BJ (cell line): Measurements from ENCODE around the gene SHF. TPM values are rescaled to one million over a fixed set of nuclear protein-coding genes. Genes with fewer than 3 reads are reported as not detected.

Experiments
- CTCF ChIA-PET: fragments of 350-600 bp; formaldehyde crosslinking; extraction: SDS; loops from one replicate; lab custom pipeline; 2021; ENCODE audit warnings: antibody characterized with exemption, inconsistent platforms; lab: Yijun Ruan, JAX
- POLR2A ChIA-PET: fragments of 300-600 bp; sonication (Branson Sonifier 250); formaldehyde crosslinking; extraction: SDS; loops from one replicate; lab custom pipeline; 2021; ENCODE audit warnings: antibody characterized with exemption; lab: Charles Lee
- DNase-seq: peaks from one replicate; pipeline ENCODE4 v3.0.0-alpha.2; 2011; ENCODE audit warnings: low read depth
- H3K27me3 ChIP-seq: 2 replicates; pipeline ENCODE4 v1.6.0; 2011; ENCODE audit warnings: low read length; ENCODE audit not compliant: control insufficient read depth, insufficient read depth
- H3K36me3 ChIP-seq: 2 replicates; pipeline ENCODE4 v1.5.1; 2011; ENCODE audit warnings: low read length; ENCODE audit not compliant: control insufficient read depth, insufficient read depth
- H3K4me3 ChIP-seq: 2 replicates; pipeline ENCODE4 v1.5.1; 2011; ENCODE audit warnings: low read depth, mild to moderate bottlenecking, control low read depth, low read length
- CTCF ChIP-seq: IDR thresholded peaks from 2 replicates; pipeline ENCODE4 v1.5.1; 2011; ENCODE audit warnings: low read depth, mild to moderate bottlenecking, control low read depth, inconsistent platforms, low read length, moderate library complexity; ENCODE audit not compliant: insufficient read depth
- polyA plus RNA-seq: library from polyadenylated mRNA; depleted of rRNA; stranded (reverse); fragments of >200 nt; gene quantifications from 2 replicates; pipeline ENCODE4 v1.2.3, GENCODE V29; 2011

SHF gene
- polyA plus RNA-seq, 1 experiment: 5.2 TPM

GRCh38 chr15:45150997-45151396 is 36.8 kb downstream of the SHF start:
- ChIA-PET CTCF (no interaction called here), POLR2A (no interaction called here)
- no peak for TF ChIP-seq CTCF

GRCh38 chr15:45150481-45150880 is 37.3 kb downstream of the SHF start:
- ChIA-PET POLR2A (no interaction called here), CTCF (interaction anchor here (1.2 kb wide), 1 partner anchor 14 kb away, joined by 3 read pairs; no protein-coding TSS in a partner anchor)
- Histone ChIP-seq H3K27me3 (no peaks in the 10 kb centered on the region), H3K36me3 (0 out of 2 replicates have a peak, but pooled peaks cover 1% of the 10 kb centered on the region), H3K4me3 (no peak overlapping the region)
- no peak for DNase-seq
- no peak for TF ChIP-seq CTCF

More at GRCh38 chr15:45150997-45151396, 36.8 kb downstream of the SHF start:
- DNase-seq: no peak
- Histone ChIP-seq H3K4me3 (no peak overlapping the region), H3K27me3 (no peaks in the 10 kb centered on the region), H3K36me3 (0 out of 2 replicates have a peak, but pooled peaks cover 1% of the 10 kb centered on the region)

DNA sequence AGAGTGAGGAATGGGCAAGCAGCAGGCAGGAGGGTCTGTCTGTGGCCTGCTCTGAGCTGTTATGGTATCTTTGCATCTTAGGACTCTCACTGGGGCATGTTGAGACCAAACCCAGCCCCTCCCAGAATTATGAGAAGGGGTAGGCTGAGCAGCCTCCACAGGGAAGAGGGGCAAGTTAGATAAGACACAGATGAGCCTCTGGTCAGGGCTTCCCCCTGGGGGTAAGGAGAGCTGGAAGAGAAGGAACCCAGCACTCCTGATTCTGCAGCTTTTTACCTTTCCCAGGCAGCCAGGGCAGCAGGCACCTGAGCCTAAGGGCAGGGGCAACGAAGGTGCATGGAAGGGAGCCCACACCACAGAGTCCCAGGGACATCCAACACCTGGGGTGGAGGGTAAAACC is 38.7 kb downstream of the SHF start:
- ChIA-PET CTCF (interaction anchor here (1.3 kb wide), 1 partner anchor 10 kb away, joined by 3 read pairs; no protein-coding TSS in a partner anchor), POLR2A (no interaction called here)
- TF ChIP-seq CTCF: no peak
- Histone ChIP-seq H3K27me3 (peaks cover 1% of the 10 kb centered on the region; the same call in 1 of the 2 replicates), H3K4me3 (no peak overlapping the region), H3K36me3 (0 out of 2 replicates have a peak, but pooled peaks cover 1% of the 10 kb centered on the region)
- DNase-seq: no peak

DNA sequence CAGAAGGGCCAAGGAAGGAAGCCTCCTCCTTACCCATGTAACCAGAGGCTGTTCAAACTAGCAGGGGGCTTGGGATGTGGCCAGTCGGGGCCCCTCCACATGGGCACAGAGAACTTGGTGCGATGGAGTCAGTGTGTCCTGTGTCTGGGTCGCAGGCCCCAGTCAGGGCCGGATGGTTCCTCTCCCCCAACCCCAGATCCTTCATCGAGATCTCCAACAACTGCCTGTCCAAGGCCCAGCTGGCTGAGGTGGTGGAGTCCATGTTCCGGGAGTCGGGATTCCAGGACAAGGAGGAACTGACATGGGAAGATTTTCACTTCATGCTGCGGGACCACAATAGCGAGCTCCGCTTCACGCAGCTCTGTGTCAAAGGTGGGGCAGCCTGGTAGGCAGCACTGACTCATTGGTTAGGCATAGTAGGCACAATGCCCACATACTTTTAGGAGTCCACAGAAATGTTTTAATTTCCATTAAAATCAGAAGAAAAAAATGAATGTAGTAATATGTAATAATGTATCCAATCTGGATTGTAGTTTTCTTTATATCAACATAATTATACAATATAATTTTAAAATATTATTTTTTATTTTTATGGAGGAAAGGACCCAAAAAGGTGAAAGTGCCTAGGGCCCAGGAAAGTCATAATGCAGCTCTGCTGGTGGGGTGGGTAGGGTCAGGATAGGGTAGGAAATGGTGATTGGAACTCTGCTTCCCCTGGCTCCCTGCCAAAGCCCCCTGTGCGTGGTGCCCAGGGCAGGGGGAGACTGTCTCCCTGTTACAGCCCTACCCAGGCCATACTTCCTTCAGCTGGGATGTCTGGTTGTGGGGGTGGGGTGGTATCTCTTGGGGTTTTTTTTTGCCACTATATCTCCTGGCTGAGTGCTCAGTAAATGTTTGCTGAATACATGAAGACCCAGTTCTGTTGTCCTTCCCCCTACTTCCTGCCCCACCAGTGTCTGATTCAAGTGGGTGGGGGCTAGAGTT is 39.4 kb downstream of the SHF start:
- Histone ChIP-seq H3K36me3 (0 out of 2 replicates have a peak, but pooled peaks cover 1% of the 10 kb centered on the region), H3K27me3 (peaks cover 1% of the 10 kb centered on the region; the same call in 1 of the 2 replicates), H3K4me3 (no peak overlapping the region)
- DNase-seq: no peak
- CTCF ChIA-PET: interaction anchor here (1.0 to 1.1 kb wide), 2 partner anchors 14 to 30 kb away, joined by 3 read pairs; no protein-coding TSS in a partner anchor
- TF ChIP-seq CTCF: no peak
- POLR2A ChIA-PET: no interaction called here

DNA sequence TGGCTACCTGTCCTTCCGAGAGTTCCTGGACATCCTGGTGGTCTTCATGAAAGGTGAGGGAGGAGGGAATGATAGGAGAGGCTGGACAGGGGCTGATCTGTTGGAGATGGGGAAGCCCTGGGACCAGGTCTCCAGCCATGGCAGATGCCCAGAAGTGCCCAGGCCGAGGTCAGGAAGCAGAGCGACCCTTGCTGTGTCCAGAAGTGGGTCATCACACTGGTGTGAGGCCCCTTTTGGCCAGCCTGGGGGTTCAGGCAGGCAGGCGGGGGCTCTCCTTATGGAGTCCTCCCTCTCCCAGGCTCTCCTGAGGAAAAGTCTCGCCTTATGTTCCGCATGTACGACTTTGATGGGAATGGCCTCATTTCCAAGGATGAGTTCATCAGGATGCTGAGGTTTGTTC is 40.2 kb downstream of the SHF start:
- TF ChIP-seq CTCF: no peak
- H3K27me3 ChIP-seq: peaks cover 1% of the 10 kb centered on the region; the same call in 1 of the 2 replicates
- no peak for DNase-seq
- ChIA-PET CTCF (interaction anchor here (1.0 to 1.7 kb wide), 3 partner anchors 15 to 30 kb away, joined by 3 to 8 read pairs (median 3); no protein-coding TSS in a partner anchor), POLR2A (no interaction called here)
- H3K36me3 ChIP-seq: 0 out of 2 replicates have a peak, but pooled peaks cover 1% of the 10 kb centered on the region
- no peak overlapping the region for H3K4me3 ChIP-seq
